Duodenal mucosa (tissue), 2 donors: ENCODE results near the gene RAB4A.

ENCODE experiments used
- H3K27ac ChIP-seq: one replicate; pipeline ENCODE4 v1.7.0; 2013; ENCODE audit warnings: low read depth, low read length
- H3K27me3 ChIP-seq, 2 donors: one replicate each; pipeline ENCODE4 v1.7.0; 2013; ENCODE audit warnings: low read length in 2 of 2, control low read depth in 1 of 2; ENCODE audit not compliant: insufficient read depth in 2 of 2, control insufficient read depth in 1 of 2
- H3K36me3 ChIP-seq, 2 donors: one replicate each; pipeline ENCODE4 v1.7.0; 2013; ENCODE audit warnings: low read length in 2 of 2, control low read depth in 1 of 2; ENCODE audit not compliant: insufficient read depth in 2 of 2, control insufficient read depth in 1 of 2
- H3K4me1 ChIP-seq, 2 donors: one replicate each; pipeline ENCODE4 v1.7.0; 2013; ENCODE audit warnings: low read length in 2 of 2, control low read depth in 1 of 2; ENCODE audit not compliant: insufficient read depth in 2 of 2, control insufficient read depth in 1 of 2
- H3K4me3 ChIP-seq, 2 donors: one replicate each; pipeline ENCODE4 v1.7.0; 2013; ENCODE audit warnings: low read length in 2 of 2, low read depth in 1 of 2
- H3K9ac ChIP-seq, 2 donors: one replicate each; pipeline ENCODE4 v1.7.0; 2013; ENCODE audit warnings: low read length in 2 of 2, low read depth in 1 of 2
- H3K9me3 ChIP-seq, 2 donors: one replicate each; pipeline ENCODE4 v1.7.0; 2013; ENCODE audit warnings: low read length in 2 of 2, control low read depth in 1 of 2; ENCODE audit not compliant: control insufficient read depth in 1 of 2

Gene RAB4A

DNA sequence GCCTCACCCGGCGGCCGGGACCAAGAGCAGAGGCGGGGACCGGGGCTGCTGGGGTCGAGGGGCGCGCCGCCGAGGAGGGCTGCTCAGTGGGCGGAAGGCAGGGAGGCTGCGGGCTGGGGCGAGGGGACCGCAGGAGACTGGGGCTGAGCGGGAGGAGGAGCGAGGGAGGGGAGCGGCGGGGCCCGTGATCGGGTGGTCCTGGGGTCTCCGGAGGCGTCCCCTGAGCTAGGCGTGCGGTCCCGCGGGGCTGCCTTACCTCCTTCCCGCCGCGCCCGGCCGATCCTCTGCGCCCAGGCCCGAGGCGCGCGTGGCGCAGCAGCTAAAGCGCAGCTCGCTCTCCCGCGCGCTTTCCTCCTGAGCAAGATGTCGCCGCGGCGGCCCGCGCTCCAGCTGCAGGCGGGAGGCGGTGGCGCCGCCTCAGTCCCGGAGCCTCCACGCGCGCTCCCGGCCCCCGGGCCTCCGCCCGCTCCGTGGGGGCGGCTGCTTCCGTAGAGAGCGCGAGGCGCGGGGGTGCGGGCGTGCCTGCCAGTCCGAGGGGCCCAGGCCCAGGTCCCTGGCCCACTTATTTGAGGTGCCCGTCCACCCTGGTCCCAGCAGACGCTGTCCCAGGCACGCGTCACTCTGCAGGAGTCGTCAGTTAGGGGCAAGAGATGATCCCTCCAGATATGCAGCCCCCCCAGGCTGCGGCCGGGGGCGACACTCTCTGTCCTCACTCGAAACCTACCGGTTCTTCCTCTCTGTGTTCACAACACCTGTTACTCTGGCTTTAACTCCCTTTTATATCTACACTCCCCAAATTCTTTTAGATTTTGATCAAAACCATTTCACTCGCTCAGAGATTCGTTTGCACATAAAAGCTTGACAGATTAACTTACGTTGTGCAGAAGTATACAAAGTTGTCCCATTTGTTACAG lies 72.0 kb downstream of the RAB4A start, which contains the start of gene CCSAP:
CCSAP (minus strand) TSS at position 392 of the 914 bp plus-strand sequence. CDS start 582 bp downstream, outside the sequence.
- no peaks in the 10 kb centered on the region for H3K36me3 ChIP-seq
- no peaks in the 10 kb centered on the region for H3K27me3 ChIP-seq
- peak within 1 kb of the TSS; percentile 72 for H3K27ac ChIP-seq
- H3K4me3 ChIP-seq = peak within 1 kb of the TSS; percentile 84 to 85
- H3K4me1 ChIP-seq = peaks cover 17 to 19% of the 10 kb centered on the region in 2 donors
- H3K9me3 ChIP-seq = no peaks in the 10 kb centered on the region
- H3K9ac ChIP-seq = peak within 1 kb of the TSS; percentile 57 to 80

DNA sequence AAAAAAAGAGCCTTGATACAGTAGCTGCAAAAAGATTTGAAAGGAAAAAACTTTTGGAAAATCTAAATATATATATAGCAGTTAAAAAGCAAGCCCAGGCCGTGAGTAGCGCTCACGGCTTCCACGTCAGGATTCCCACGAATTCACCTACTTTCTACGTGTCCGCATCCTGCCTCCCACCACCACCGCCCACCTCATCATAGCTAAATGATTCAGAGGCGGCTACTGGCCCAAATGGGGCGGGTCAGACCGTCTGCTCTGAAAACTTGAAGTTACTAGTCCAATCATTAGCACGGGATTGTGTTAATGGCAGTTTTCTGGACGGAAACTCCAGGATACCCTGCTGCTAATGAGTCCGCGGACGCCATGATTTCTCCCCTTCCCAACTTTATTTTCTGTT lies 73.2 kb downstream of the RAB4A start:
- no peaks in the 10 kb centered on the region for H3K27me3 ChIP-seq
- no peak overlapping the region for H3K27ac ChIP-seq
- peaks cover 17 to 19% of the 10 kb centered on the region in 2 donors for H3K4me1 ChIP-seq
- no peak overlapping the region for H3K9ac ChIP-seq
- H3K4me3 ChIP-seq = no peak overlapping the region
- no peaks in the 10 kb centered on the region for H3K9me3 ChIP-seq
- H3K36me3 ChIP-seq = no peaks in the 10 kb centered on the region

DNA sequence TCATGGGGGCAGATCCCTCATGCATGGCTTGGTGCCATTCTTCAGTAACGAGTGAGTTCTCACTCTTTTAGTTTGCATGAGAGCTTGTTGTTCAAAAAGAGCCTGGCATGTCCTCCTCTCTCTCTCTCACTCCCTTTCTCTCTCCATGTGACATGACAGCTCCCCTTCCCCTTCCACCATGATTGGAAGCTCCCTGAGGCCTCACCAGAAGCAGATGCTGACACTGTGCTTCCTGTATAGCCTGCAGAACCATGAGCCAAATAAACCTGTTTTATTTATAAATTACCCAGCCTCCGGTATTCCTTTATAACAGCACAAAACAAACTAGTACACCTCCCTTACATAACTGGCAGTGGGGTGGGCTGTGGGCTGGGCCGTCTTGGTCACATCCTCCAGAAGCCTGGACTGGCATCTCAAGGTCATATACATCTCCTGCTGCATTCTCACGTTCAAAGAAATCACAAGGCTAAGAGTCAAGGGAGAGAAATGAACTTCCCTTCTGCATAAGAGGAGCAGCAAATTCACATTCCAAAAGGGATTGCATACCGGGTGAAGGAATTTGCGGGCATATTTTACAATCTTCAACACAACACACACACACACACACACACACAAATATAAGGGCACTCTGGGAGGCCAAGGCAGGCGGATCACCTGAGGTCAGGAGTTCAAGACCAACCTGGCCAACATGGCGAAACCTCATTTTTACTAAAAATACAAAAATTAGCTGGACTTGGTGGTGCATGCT lies 74.2 kb downstream of the RAB4A start:
- H3K36me3 ChIP-seq = no peaks in the 10 kb centered on the region
- H3K9me3 ChIP-seq = no peaks in the 10 kb centered on the region
- no peak overlapping the region for H3K4me3 ChIP-seq
- H3K27ac ChIP-seq = no peak overlapping the region
- H3K9ac ChIP-seq = no peak overlapping the region
- peaks cover 16 to 19% of the 10 kb centered on the region in 2 donors for H3K4me1 ChIP-seq
- no peaks in the 10 kb centered on the region for H3K27me3 ChIP-seq

DNA sequence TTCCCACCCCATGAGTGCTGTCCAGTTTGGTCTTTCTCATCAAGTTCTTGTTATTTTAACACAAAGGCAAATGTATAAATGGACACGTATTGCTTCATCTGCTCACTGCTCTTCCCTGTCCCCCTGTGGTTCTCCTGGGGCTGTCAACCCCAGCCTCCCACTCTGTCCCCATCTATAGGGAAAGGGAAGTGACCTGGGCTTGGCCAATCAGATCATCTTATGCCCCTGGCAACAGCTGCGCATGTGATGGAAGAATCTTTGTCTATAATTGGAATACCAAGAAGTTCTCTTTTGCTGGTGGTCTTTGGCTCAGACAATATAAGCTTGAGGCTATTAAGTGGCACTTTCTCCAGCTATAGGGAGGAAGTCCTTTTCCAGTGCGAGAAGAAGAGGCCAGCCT lies 76.6 kb downstream of the RAB4A start:
- H3K27ac ChIP-seq = no peak overlapping the region
- H3K4me1 ChIP-seq = peaks cover 4 to 6% of the 10 kb centered on the region in 2 donors
- H3K9me3 ChIP-seq = no peaks in the 10 kb centered on the region
- no peaks in the 10 kb centered on the region for H3K27me3 ChIP-seq
- H3K4me3 ChIP-seq = no peak overlapping the region
- no peaks in the 10 kb centered on the region for H3K36me3 ChIP-seq
- no peak overlapping the region for H3K9ac ChIP-seq

DNA sequence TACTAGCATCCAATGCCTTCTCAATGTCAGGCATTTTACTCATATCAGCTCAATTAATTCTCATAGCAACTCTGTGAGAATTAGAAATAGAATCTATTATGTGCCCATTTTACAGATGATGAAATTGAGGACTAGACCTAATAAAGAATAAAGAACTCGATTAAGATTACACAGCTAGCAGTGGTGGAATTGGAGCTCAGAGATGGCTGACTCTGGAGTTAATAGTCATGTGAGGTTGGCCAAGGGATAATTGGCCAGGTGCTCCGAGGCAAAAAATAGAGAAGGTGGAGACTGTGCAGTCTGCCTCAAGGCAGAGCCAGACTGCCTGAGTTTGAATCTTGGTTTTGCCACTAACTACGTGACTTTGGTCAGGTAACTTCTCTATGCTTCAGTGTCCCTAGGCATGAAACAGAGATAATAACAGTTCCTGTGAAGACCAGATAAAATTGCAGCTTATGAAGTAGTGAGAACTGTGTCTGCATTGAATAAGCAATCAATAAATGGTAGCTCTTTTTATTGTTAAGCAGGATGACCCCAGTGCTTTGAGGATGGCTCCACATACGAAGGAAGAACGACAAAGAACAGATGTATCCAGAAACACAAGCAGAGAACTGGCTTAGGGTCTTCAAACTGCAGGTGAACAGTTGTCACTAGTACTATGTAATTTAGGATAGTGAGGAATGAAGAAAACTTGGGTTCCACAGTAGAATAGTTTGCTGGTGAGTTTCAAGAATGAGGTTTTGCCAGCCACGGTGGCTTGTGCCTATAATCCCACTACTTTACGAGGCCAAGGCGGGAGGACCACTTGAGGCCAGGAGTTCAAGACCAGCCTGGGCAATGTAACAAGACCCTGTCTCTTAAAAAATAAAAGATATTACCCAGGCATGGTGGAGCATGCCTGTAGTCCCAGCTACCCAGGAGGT lies 78.8 kb downstream of the RAB4A start:
- Histone ChIP-seq H3K4me1 (no peaks in the 10 kb centered on the region), H3K9ac (no peak overlapping the region), H3K9me3 (peaks cover 0 to 9% of the 10 kb centered on the region in 2 donors), H3K27ac (no peak overlapping the region), H3K4me3 (no peak overlapping the region), H3K27me3 (no peaks in the 10 kb centered on the region), H3K36me3 (no peaks in the 10 kb centered on the region)

DNA sequence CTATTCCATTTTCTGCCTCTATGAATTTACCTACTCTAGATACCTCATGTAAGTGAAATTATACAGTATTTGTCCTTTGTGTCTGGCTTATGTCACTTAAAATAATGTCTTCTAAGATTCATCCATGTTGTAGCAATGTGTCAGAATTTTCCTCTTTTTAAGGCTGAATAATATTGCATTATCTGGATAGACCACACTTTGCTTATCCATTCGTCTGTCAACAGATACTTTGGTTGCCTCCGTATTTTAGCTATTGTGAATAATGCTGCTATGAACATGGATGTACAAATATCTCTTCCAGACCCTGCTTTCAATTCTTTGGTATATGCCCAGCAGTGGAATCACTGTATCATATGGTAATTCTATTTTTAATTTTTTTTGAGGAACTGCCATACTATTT lies 82.1 kb downstream of the RAB4A start:
- H3K9me3 ChIP-seq = peaks cover 0 to 9% of the 10 kb centered on the region in 2 donors
- H3K9ac ChIP-seq = no peak overlapping the region
- no peaks in the 10 kb centered on the region for H3K36me3 ChIP-seq
- no peaks in the 10 kb centered on the region for H3K27me3 ChIP-seq
- no peak overlapping the region for H3K4me3 ChIP-seq
- no peaks in the 10 kb centered on the region for H3K4me1 ChIP-seq
- no peak overlapping the region for H3K27ac ChIP-seq

DNA sequence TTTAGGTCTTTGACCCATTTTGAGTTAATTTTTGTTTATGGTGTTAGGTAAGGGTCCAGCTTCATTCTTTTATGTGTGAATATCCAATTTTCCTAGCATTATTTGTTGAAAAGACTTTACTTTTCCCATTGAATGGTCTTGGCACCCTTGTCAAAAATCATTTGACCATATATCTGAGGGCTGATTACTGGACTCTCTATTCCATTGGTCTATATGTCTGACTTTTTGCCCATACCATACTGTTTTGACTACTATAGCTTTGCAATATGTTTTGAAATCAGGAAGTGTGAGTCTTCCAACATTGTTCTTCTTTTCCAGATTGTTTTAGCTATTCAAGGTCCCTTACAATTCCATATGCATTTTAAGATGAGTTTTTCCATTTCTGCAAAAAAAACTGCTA lies 83.3 kb downstream of the RAB4A start:
- Histone ChIP-seq H3K4me3 (no peak overlapping the region), H3K36me3 (no peaks in the 10 kb centered on the region), H3K9me3 (peaks cover 0 to 9% of the 10 kb centered on the region in 2 donors), H3K4me1 (no peaks in the 10 kb centered on the region), H3K27me3 (no peaks in the 10 kb centered on the region), H3K27ac (no peak overlapping the region), H3K9ac (no peak overlapping the region)
